IMR-90 (cell line): Measurements from ENCODE around the gene KLHL29. TPM values are rescaled to one million over a fixed set of nuclear protein-coding genes. Genes with fewer than 3 reads are reported as not detected.

Source experiments
- ATAC-seq: fragments of 200-7000 bp; cut with Tn5 transposase; 2 replicates; pipeline ENCODE4 v1.9.1; 2020; ENCODE audit warnings: low read depth, mild to moderate bottlenecking, moderate library complexity
- BruUV-seq: library from RNA; stranded (reverse); fragments of 400-500 nt; replicated peaks from 2 replicates; lab custom pipeline; 2021; lab: Mats Ljungman, UMichigan
- CTCF ChIA-PET: fragments of 300-600 bp; formaldehyde crosslinking; extraction: SDS; loops from one replicate; lab custom pipeline; 2021; ENCODE audit warnings: antibody characterized with exemption; lab: Yijun Ruan, JAX
- POLR2A ChIA-PET: fragments of 300-600 bp; sonication (Branson Sonifier 250); formaldehyde crosslinking; loops from one replicate; lab custom pipeline; 2022; ENCODE audit warnings: antibody characterized with exemption; ENCODE audit not compliant: unreplicated experiment; lab: Charles Lee
- DNase-seq: peaks from one replicate; pipeline ENCODE4 v3.0.0; 2013
- H2AFZ ChIP-seq: replicated peaks from 2 replicates; pipeline ENCODE3; 2013; ENCODE audit warnings: low read length, mild to moderate bottlenecking; ENCODE audit not compliant: poor library complexity
- H2AK5ac ChIP-seq: 2 replicates; pipeline ENCODE4 v1.6.1; 2013; ENCODE audit warnings: low read depth, low read length, inconsistent platforms
- H2AK9ac ChIP-seq: replicated peaks from 2 replicates; pipeline ENCODE3; 2013; ENCODE audit warnings: mild to moderate bottlenecking, low read depth, low read length, moderate library complexity; ENCODE audit not compliant: poor library complexity
- H2BK120ac ChIP-seq: 2 replicates; pipeline ENCODE4 v1.6.1; 2013; ENCODE audit warnings: low read depth, low read length, inconsistent platforms
- H2BK15ac ChIP-seq: 3 replicates; pipeline ENCODE4 v1.6.1; 2013; ENCODE audit warnings: low read depth, low read length, inconsistent platforms
- H2BK20ac ChIP-seq: 2 replicates; pipeline ENCODE4 v1.6.1; 2013; ENCODE audit warnings: low read depth, mild to moderate bottlenecking, inconsistent platforms, low read length, moderate library complexity
- H2BK5ac ChIP-seq: 2 replicates; pipeline ENCODE4 v1.6.1; 2013; ENCODE audit warnings: mild to moderate bottlenecking, low read depth, low read length, inconsistent platforms; ENCODE audit not compliant: poor library complexity, severe bottlenecking
- H3K14ac ChIP-seq: replicated peaks from 2 replicates; pipeline ENCODE4 v1.6.1; 2013; ENCODE audit warnings: low read depth, low read length, inconsistent platforms
- H3K18ac ChIP-seq: 2 replicates; pipeline ENCODE4 v1.6.1; 2013; ENCODE audit warnings: low read depth, low read length, control low read depth
- H3K23ac ChIP-seq: 2 replicates; pipeline ENCODE4 v1.6.1; 2013; ENCODE audit warnings: low read depth, low read length, inconsistent platforms
- H3K27ac ChIP-seq: 2 replicates; pipeline ENCODE4 v1.5.1; 2013; ENCODE audit warnings: mild to moderate bottlenecking, control low read depth, low read length; ENCODE audit not compliant: insufficient read depth
- H3K27me3 ChIP-seq: 2 replicates; pipeline ENCODE4 v1.6.1; 2013; ENCODE audit warnings: low read length; ENCODE audit not compliant: control insufficient read depth, insufficient read depth
- H3K36me3 ChIP-seq: 2 replicates; pipeline ENCODE4 v1.6.1; 2013; ENCODE audit warnings: low read length, mixed read lengths; ENCODE audit not compliant: control insufficient read depth, insufficient read depth
- H3K4ac ChIP-seq: 2 replicates; pipeline ENCODE4 v1.6.1; 2013; ENCODE audit warnings: low read depth, low read length, inconsistent platforms
- H3K4me1 ChIP-seq: 2 replicates; pipeline ENCODE4 v1.6.1; 2013; ENCODE audit warnings: low read length, mixed read lengths; ENCODE audit not compliant: control insufficient read depth, insufficient read depth
- H3K4me2 ChIP-seq: 2 replicates; pipeline ENCODE4 v1.6.1; 2013; ENCODE audit warnings: low read depth, mild to moderate bottlenecking, control low read depth, low read length, moderate library complexity
- H3K4me3 ChIP-seq: 2 replicates; pipeline ENCODE4 v1.5.1; 2013; ENCODE audit warnings: low read depth, mild to moderate bottlenecking, control low read depth, low read length, moderate library complexity; ENCODE audit not compliant: insufficient read depth
- H3K56ac ChIP-seq: 2 replicates; pipeline ENCODE4 v1.6.1; 2013; ENCODE audit warnings: low read length, inconsistent platforms; ENCODE audit not compliant: insufficient read depth; ENCODE audit errors: extremely low read depth
- H3K79me1 ChIP-seq, 2 experiments: 2 replicates each; pipeline ENCODE4 v1.6.1; 2013; ENCODE audit warnings: low read length in 2 of 2, inconsistent platforms in 1 of 2, low read depth in 1 of 2
- H3K9ac ChIP-seq: 2 replicates; pipeline ENCODE4 v1.6.1; 2013; ENCODE audit warnings: low read depth, low read length, control low read depth
- H3K9me1 ChIP-seq: 2 replicates; pipeline ENCODE4 v1.6.1; 2013; ENCODE audit warnings: low read length, inconsistent platforms; ENCODE audit not compliant: insufficient read depth
- H3K9me3 ChIP-seq: 2 replicates; pipeline ENCODE4 v1.6.1; 2013; ENCODE audit warnings: low read length; ENCODE audit not compliant: control insufficient read depth, insufficient read depth
- H4K20me1 ChIP-seq: 2 replicates; pipeline ENCODE4 v1.6.1; 2013; ENCODE audit warnings: low read length, inconsistent platforms; ENCODE audit not compliant: insufficient read depth
- H4K5ac ChIP-seq: 2 replicates; pipeline ENCODE4 v1.6.1; 2013; ENCODE audit warnings: mild to moderate bottlenecking, low read depth, low read length, control low read depth
- H4K8ac ChIP-seq, 2 experiments: 2 replicates each; pipeline ENCODE4 v1.6.1; 2013; ENCODE audit warnings: low read depth in 2 of 2, low read length in 2 of 2, control low read depth in 1 of 2, inconsistent platforms in 1 of 2
- H4K91ac ChIP-seq: 2 replicates; pipeline ENCODE4 v1.6.1; 2013; ENCODE audit warnings: low read depth, low read length, inconsistent platforms; ENCODE audit not compliant: insufficient read depth
- MAZ ChIP-seq: IDR thresholded peaks from 2 replicates; pipeline ENCODE4 v1.6.1; 2012; ENCODE audit warnings: low read depth, mild to moderate bottlenecking, low read length, improper control_type of control experiment, moderate library complexity, borderline replicate concordance
- RFX5 ChIP-seq: IDR thresholded peaks from 2 replicates; pipeline ENCODE4 v1.8.0; 2012; ENCODE audit warnings: low read depth, mild to moderate bottlenecking, low read length, moderate library complexity
- WGBS, 2 experiments: methylation state at CpG; one replicate each; pipeline versions ENCODE4 v1.1.5 to v1.1.7; 2013; ENCODE audit warnings: missing lambda C conversion rate in 2 of 2; ENCODE audit not compliant: insufficient read length in 1 of 2; ENCODE audit errors: extremely low coverage in 2 of 2; 5-methylcytosine and 5-hydroxymethylcytosine counted together
- dilution Hi-C: fragments of 300-500 bp; cut with HindIII; formaldehyde crosslinking; loops from one replicate; pipeline ENCODE4 v1.14.3; 2018; ENCODE audit warnings: low sequenced_read_pairs; ENCODE audit not compliant: unreplicated experiment
- in situ Hi-C: fragments of 300-500 bp; cut with MboI; formaldehyde crosslinking; loops from 3 replicates; pipeline ENCODE4 v1.14.3; 2019; ENCODE audit warnings: low sequenced_read_pairs, inconsistent platforms, mixed read lengths
- intact Hi-C: fragments of 100-400 bp; cut with micrococcal nuclease; formaldehyde crosslinking; loops from 2 replicates; pipeline ENCODE4 v1.10.0; 2022
- polyA plus RNA-seq, 3 experiments: library from polyadenylated mRNA; depleted of rRNA; stranded (reverse); fragments of >200 nt; gene quantifications; 2 replicates each; pipeline ENCODE4 v1.2.3, GENCODE V29; 2012; ENCODE audit warnings: low replicate concordance in 1 of 3
- total RNA-seq: library from RNA; depleted of rRNA; stranded (reverse); fragments of >200 nt; gene quantifications from 2 replicates; pipeline ENCODE4 v1.2.3, GENCODE V29; 2012

Gene KLHL29
- total and polyA plus RNA-seq, 2 of the 4 experiments (the other 2 are of a cell fraction), result 2.0 to 8.0 TPM

- Histone ChIP-seq H2AK5ac (no peak overlapping the region), H3K9ac (no peak overlapping the region), H2BK5ac (no peak overlapping the region), H3K4me1 (peaks cover 21% of the 10 kb centered on the region), H4K91ac (no peak overlapping the region), H3K4me2 (no peak overlapping the region), H3K27ac (no peak overlapping the region), H3K23ac (no peak overlapping the region; the same call in 1 of the 2 replicates), H3K18ac (no peak overlapping the region), H3K27me3 (no peaks in the 10 kb centered on the region), H3K56ac (no peak overlapping the region), H3K4ac (no peak overlapping the region), H2AK9ac (peak overlapping the region; percentile 25), H3K9me3 (no peaks in the 10 kb centered on the region), H4K5ac (no peak overlapping the region), H2BK120ac (no peak overlapping the region), H4K20me1 (peaks cover 3% of the 10 kb centered on the region; the same call in 1 of the 2 replicates), H2AFZ (no peak overlapping the region), H2BK15ac (no peak overlapping the region), H3K36me3 (no peaks in the 10 kb centered on the region), H3K79me1 (peaks cover 0 to 15% of the 10 kb centered on the region in 2 experiments; a peak in 1 of 4 replicates), H3K9me1 (peaks cover 18% of the 10 kb centered on the region), H3K14ac (no peak overlapping the region; the same call in 1 of the 2 replicates), H3K4me3 (no peak overlapping the region), H4K8ac (no peak overlapping the region), H2BK20ac (no peak overlapping the region)
- ATAC-seq (peak; percentile 24), DNase-seq (no peak)
- TF ChIP-seq MAZ (no peak), RFX5 (no peak)
- ChIA-PET CTCF (interaction anchor here (0.8 kb wide), 1 partner anchor 31 kb away, joined by 4 read pairs; no protein-coding TSS in a partner anchor), POLR2A (no interaction called here)
- in situ Hi-C loops (no loop called here), dilution Hi-C loops (no loop called here), intact Hi-C loops (no loop called here)
- no CpG with 5 or more reads among the region's 12 CpGs for WGBS, 2 experiments
- no TSS peak for BruUV-seq
Measured at GRCh38 chr2:23592898-23593751, 208.1 kb downstream of the KLHL29 start.
